ENCODE results near the gene SDK2. TPM values are rescaled to one million over a fixed set of nuclear protein-coding genes. Genes with fewer than 3 reads are reported as not detected.
A peak's percentile ranks its signal among the peaks of the same experiment; 100 is the strongest.

Gene SDK2
- total and polyA plus RNA-seq, 2 of the 8 experiments (the other 6 are each of a cell fraction or from before 2014, with no cell fraction given), result 3.9 to 4.1 TPM

DNA sequence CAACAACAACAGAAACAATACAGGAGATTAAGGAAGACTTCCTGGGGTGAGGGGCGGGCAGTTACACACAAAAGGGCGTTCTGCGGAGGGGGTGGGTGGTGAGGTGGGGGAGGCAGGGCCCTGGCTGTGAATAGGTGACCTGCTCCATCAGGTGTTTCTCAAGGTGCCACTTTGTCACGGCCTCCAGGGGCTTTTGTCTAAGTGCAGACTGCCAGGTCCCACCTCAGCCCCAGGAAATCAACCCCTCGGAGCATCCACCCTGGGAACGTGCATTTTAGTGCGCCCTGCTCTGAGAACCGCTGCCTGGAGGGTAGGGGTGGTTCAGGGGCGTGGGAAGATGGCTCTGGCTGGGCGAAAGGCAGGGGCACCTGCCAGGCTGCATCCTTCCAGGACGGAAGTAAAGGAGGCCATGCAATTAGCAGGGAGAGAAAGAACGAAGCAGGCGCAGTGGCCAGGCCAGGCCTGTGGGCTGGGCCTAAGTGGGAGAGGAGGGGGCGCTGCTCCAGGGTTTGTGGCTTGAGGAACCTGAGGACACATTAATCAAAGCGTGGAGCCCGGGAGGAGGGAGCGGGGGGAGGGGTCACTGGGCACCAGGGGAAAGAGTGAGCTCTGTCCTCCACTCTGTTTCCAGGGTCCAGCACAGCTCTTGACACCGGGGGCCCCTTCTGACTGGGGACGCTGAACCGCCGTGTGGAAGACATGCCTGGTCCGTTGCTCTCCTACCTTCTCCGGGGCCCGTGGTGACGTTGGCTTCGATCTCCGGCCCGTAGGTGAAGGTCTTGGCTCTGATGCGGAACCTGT, 283.1 kb downstream of the SDK2 start (continued):
- TF ChIP-seq POU5F1 (IDR thresholded peaks at IDR 0.05; ENCODE audit: low read depth, low read length) (no peak), POLR2AphosphoS5 (IDR thresholded peaks at IDR 0.05; ENCODE audit: low read depth, low read length) (0 out of 2 replicates have a peak, but pooled peaks have one; percentile 28)
